Effector CD4-positive, alpha-beta T cell (primary cell): Measurements from ENCODE around the gene SCD5.

Experiments used
- DNase-seq: peaks from one replicate; pipeline ENCODE4 v3.0.0-alpha.2; 2020

Gene SCD5

GRCh38 chr4:82584931-82585330, 213.7 kb downstream of the SCD5 start:
- no peak for DNase-seq

GRCh38 chr4:82583897-82584587, 214.6 kb downstream of the SCD5 start:
- DNase-seq, result no peak

- no peak for DNase-seq
Observed at GRCh38 chr4:82579932-82580331, 218.7 kb downstream of the SCD5 start.
